ENCODE measurements around the gene SIGLECL1. TPM values are rescaled to one million over a fixed set of nuclear protein-coding genes. Genes with fewer than 3 reads are reported as not detected.

The SIGLECL1 gene
- total RNA-seq, 1 donor from 2014 or later = not detected

DNA sequence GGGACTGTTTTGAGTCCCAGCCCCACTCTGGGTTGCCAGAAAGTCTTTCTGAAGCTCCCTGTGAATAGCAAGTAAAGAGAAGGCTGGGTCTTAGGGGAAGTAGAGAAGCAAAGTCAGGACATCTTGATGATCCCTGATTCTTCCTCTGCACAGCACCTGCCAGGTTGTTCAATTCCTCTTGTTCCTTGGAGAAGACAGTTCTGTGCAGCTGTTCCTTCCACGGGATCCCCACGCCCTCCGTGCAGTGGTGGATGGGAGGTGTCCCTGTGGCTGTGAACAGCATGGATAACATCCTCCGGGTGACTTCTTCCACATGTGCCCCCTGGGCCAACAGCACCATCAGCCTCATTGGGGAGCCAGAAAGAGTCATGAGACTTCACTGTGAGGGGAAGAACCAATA, 31.5 kb downstream of the SIGLECL1 start:
- H3K4me3 ChIP-seq = no peak overlapping the region
- intact Hi-C loops (cut with DNase I) = no loop called here
- no peak for DNase-seq
- TF ChIP-seq CTCF (IDR thresholded peaks at IDR 0.05) = no peak
- H3K4me1 ChIP-seq = no peaks in the 10 kb centered on the region
- H3K27ac ChIP-seq = no peak overlapping the region
- H3K36me3 ChIP-seq = no peaks in the 10 kb centered on the region
- H3K27me3 ChIP-seq (ENCODE audit: low read depth) = peaks cover 14% of the 10 kb centered on the region
- no peak for ATAC-seq
- no peaks in the 10 kb centered on the region for H3K9me3 ChIP-seq

DNA sequence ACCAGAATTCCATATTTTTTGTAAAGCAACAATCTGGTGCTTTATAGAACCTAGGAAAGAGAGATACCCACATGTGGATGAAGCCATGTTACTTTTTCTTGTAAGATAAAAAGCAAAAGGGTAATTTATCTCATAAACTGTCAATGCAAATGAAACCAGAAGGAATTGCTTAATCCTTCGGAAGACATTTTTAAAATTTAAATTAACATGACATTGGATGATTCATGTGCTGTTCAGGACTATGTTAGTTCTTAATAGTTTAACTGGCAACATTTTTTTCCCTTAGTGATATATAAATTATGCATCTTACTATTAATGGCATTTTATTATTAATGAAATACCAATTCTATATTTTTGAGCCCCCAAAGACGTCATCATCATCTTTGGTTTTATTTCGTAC, 34.8 kb downstream of the SIGLECL1 start:
- no peak for ATAC-seq
- H3K36me3 ChIP-seq = no peaks in the 10 kb centered on the region
- no peaks in the 10 kb centered on the region for H3K4me1 ChIP-seq
- no peak overlapping the region for H3K4me3 ChIP-seq
- H3K9me3 ChIP-seq = no peaks in the 10 kb centered on the region
- intact Hi-C loops (cut with DNase I) = no loop called here
- H3K27ac ChIP-seq = no peak overlapping the region
- peaks cover 15% of the 10 kb centered on the region for H3K27me3 ChIP-seq (ENCODE audit: low read depth)
- TF ChIP-seq CTCF (IDR thresholded peaks at IDR 0.05) = no peak
- no peak for DNase-seq

DNA sequence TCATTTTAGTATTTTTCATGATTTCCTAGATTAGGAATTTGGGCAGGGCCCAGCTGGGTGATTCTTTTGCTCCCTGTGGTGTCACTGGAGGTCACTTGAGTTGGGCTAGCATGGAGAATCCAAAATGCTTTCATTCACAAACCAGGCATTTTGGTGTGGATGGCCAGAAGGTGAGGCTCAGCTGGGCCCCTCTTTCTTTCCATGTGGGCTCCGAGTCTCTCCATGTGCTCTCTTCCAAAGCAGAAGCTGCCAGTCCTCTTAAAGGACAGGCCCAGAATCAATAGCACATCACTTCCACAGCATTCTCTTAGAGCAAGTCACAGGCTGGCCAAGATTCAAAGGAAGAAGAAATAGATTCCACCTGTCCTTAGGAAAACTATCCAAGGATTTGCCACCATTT, 38.8 kb downstream of the SIGLECL1 start:
- ATAC-seq (no peak), DNase-seq (no peak)
- Histone ChIP-seq H3K9me3 (no peaks in the 10 kb centered on the region), H3K4me3 (no peak overlapping the region), H3K4me1 (no peaks in the 10 kb centered on the region), H3K36me3 (no peaks in the 10 kb centered on the region), H3K27me3 (ENCODE audit: low read depth) (peaks cover 29% of the 10 kb centered on the region), H3K27ac (no peak overlapping the region)
- TF ChIP-seq CTCF (IDR thresholded peaks at IDR 0.05) = no peak
- intact Hi-C loops (cut with DNase I) = no loop called here

GRCh38 chr19:51292971-51293370, 42.1 kb downstream of the SIGLECL1 start:
- Histone ChIP-seq H3K27me3 (ENCODE audit: low read depth) (peaks cover 36% of the 10 kb centered on the region), H3K36me3 (no peaks in the 10 kb centered on the region), H3K27ac (no peak overlapping the region), H3K9me3 (no peaks in the 10 kb centered on the region), H3K4me1 (no peaks in the 10 kb centered on the region), H3K4me3 (no peak overlapping the region)
- intact Hi-C loops (cut with DNase I) = no loop called here
- DNase-seq = no peak
- ATAC-seq = no peak
- TF ChIP-seq CTCF (IDR thresholded peaks at IDR 0.05) = no peak

GRCh38 chr19:51293571-51294210, 42.8 kb downstream of the SIGLECL1 start:
- Histone ChIP-seq H3K4me3 (no peak overlapping the region), H3K36me3 (no peaks in the 10 kb centered on the region), H3K9me3 (no peaks in the 10 kb centered on the region), H3K4me1 (no peaks in the 10 kb centered on the region), H3K27ac (no peak overlapping the region), H3K27me3 (ENCODE audit: low read depth) (peaks cover 28% of the 10 kb centered on the region)
- DNase-seq (no peak), ATAC-seq (no peak)
- TF ChIP-seq CTCF (IDR thresholded peaks at IDR 0.05) = no peak
- intact Hi-C loops (cut with DNase I) = no loop called here

Measured in lower lobe of right lung (tissue), 2 donors.